Bronchial epithelial cell (primary cell): ENCODE measurements around the gene SBNO2. TPM values are rescaled to one million over a fixed set of nuclear protein-coding genes. Genes with fewer than 3 reads are reported as not detected.
A peak's percentile ranks its signal among the peaks of the same experiment; 100 is the strongest.

Source experiments
- DNase-seq: peaks from one replicate; pipeline ENCODE4 v3.0.0-alpha.2; 2010; ENCODE audit warnings: low read depth
- FAIRE-seq: peaks from 2 replicates; lab custom pipeline; 2011; peaks lifted over from hg19 to GRCh38; lab: Jason Lieb, UNC
- H3K27me3 ChIP-seq: 2 replicates; pipeline ENCODE4 v1.5.1; 2011; ENCODE audit warnings: low read length; ENCODE audit not compliant: control insufficient read depth, insufficient read depth
- H3K36me3 ChIP-seq: 2 replicates; pipeline ENCODE4 v1.5.1; 2011; ENCODE audit warnings: low read length; ENCODE audit not compliant: control insufficient read depth, insufficient read depth
- H3K4me3 ChIP-seq: 2 replicates; pipeline ENCODE4 v1.5.1; 2011; ENCODE audit warnings: mild to moderate bottlenecking, low read depth, low read length, control low read depth
- CTCF ChIP-seq: IDR thresholded peaks from 2 replicates; pipeline ENCODE4 v1.5.1; 2011; ENCODE audit warnings: mild to moderate bottlenecking, moderate library complexity, low read length, control low read depth, inconsistent platforms; ENCODE audit not compliant: insufficient read depth, severe bottlenecking
- total RNA-seq: library from RNA; depleted of rRNA; stranded (reverse); fragments of >200 nt; gene quantifications from 2 replicates; pipeline ENCODE4 v1.2.1, GENCODE V29; 2014

Gene SBNO2
- total RNA-seq, 1 donor from 2014 or later = 16.8 TPM

GRCh38 chr19:1103132-1103707 lies 70.8 kb downstream of the SBNO2 start:
- no peak for TF ChIP-seq CTCF
- no peak overlapping the region for H3K4me3 ChIP-seq
- FAIRE-seq (no peak), DNase-seq (no peak)
- H3K27me3 ChIP-seq = no peaks in the 10 kb centered on the region
- peaks cover 6% of the 10 kb centered on the region for H3K36me3 ChIP-seq

GRCh38 chr19:1102407-1103131 lies 71.5 kb downstream of the SBNO2 start:
- FAIRE-seq = peak; percentile 40
- Histone ChIP-seq H3K27me3 (no peaks in the 10 kb centered on the region), H3K4me3 (no peak overlapping the region), H3K36me3 (peaks cover 6% of the 10 kb centered on the region)
- TF ChIP-seq CTCF = no peak
- peak; percentile 100 for DNase-seq

GRCh38 chr19:1101337-1101698 lies 72.8 kb downstream of the SBNO2 start:
- Histone ChIP-seq H3K27me3 (no peaks in the 10 kb centered on the region), H3K36me3 (peaks cover 3% of the 10 kb centered on the region), H3K4me3 (no peak overlapping the region)
- FAIRE-seq = no peak
- DNase-seq = no peak
- TF ChIP-seq CTCF = no peak

- Histone ChIP-seq H3K36me3 (peaks cover 4% of the 10 kb centered on the region), H3K4me3 (no peak overlapping the region), H3K27me3 (no peaks in the 10 kb centered on the region)
- no peak for TF ChIP-seq CTCF
- FAIRE-seq = no peak
- peak; percentile 72 for DNase-seq
Observed at GRCh38 chr19:1098177-1099051, 75.7 kb downstream of the SBNO2 start.

GRCh38 chr19:1097810-1098176 lies 76.3 kb downstream of the SBNO2 start:
- H3K27me3 ChIP-seq = no peaks in the 10 kb centered on the region
- H3K36me3 ChIP-seq = peaks cover 9% of the 10 kb centered on the region
- DNase-seq (no peak), FAIRE-seq (no peak)
- no peak overlapping the region for H3K4me3 ChIP-seq
- no peak for TF ChIP-seq CTCF
